Posterior vena cava (tissue), 2 donors: ENCODE results near the gene RSPO3. TPM values are rescaled to one million over a fixed set of nuclear protein-coding genes. Genes with fewer than 3 reads are reported as not detected.
"Not testable (repeated sequence)": the region's sequence is repeated elsewhere in the genome, so short reads cannot be mapped to it uniquely, and the experiment has no call there.

ENCODE experiments used
- DNase-seq: peaks from one replicate; pipeline ENCODE4 v3.0.0-alpha.2; 2020; ENCODE audit warnings: low spot score
- intact Hi-C, 2 donors: fragments of 100-400 bp; cut with DNase I; formaldehyde crosslinking; loops; one replicate each; pipeline versions ENCODE4 v1.14.1 to v1.14.2; 2022 to 2023
- total RNA-seq, 2 donors: library from RNA; stranded (reverse); fragmentation: NEBNext Ultra II Directional; extraction: Animal tissue kit (Norgen Biotek cat#: 25700); gene quantifications; one replicate each; pipeline ENCODE4 v1.2.1, GENCODE V29; 2021
- donor health status: DM: yes; HTN: yes; CAD: no.
- donor health status: DM: yes; HTN: yes; CAD: no.

RSPO3 gene
- total RNA-seq, 2 donors from 2014 or later: 77.1 to 101 TPM

- intact Hi-C loops: no loop called here
- no peak for DNase-seq
Observed at GRCh38 chr6:127190552-127190951, 72.1 kb downstream of the RSPO3 start.

GRCh38 chr6:127191716-127192115, 73.2 kb downstream of the RSPO3 start:
- intact Hi-C loops: no loop called here
- no peak for DNase-seq

- intact Hi-C loops: no loop called here
- no peak for DNase-seq
Observed at GRCh38 chr6:127192911-127193541, 74.6 kb downstream of the RSPO3 start.

GRCh38 chr6:127195833-127196232, 77.4 kb downstream of the RSPO3 start:
- intact Hi-C loops: no loop called here
- no peak for DNase-seq

- no peak for DNase-seq
- intact Hi-C loops: no loop called here
Observed at GRCh38 chr6:127198549-127198948, 80.1 kb downstream of the RSPO3 start.

- DNase-seq: no peak
- intact Hi-C loops: no loop called here
Observed at GRCh38 chr6:127199470-127199869, 81.0 kb downstream of the RSPO3 start.

- DNase-seq: no peak
- intact Hi-C loops: no loop called here
Observed at GRCh38 chr6:127200114-127200513, 81.6 kb downstream of the RSPO3 start.

GRCh38 chr6:127201321-127201720, 82.8 kb downstream of the RSPO3 start:
- DNase-seq: no peak
- intact Hi-C loops: no loop called here

GRCh38 chr6:127202676-127203075, 84.2 kb downstream of the RSPO3 start:
- intact Hi-C loops: no loop called here
- no peak for DNase-seq

GRCh38 chr6:127204281-127204680, 85.8 kb downstream of the RSPO3 start:
- intact Hi-C loops: no loop called here
- no peak for DNase-seq

GRCh38 chr6:127205036-127205435, 86.6 kb downstream of the RSPO3 start:
- intact Hi-C loops: no loop called here
- DNase-seq: no peak

GRCh38 chr6:127206531-127207095, 88.1 kb downstream of the RSPO3 start:
- intact Hi-C loops: no loop called here
- DNase-seq: no peak

GRCh38 chr6:127207591-127208120, 89.2 kb downstream of the RSPO3 start:
- DNase-seq: no peak
- intact Hi-C loops: no loop called here

GRCh38 chr6:127210725-127211124, 92.3 kb downstream of the RSPO3 start:
- no peak for DNase-seq
- intact Hi-C loops: no loop called here

- no peak for DNase-seq
- intact Hi-C loops: no loop called here
Observed at GRCh38 chr6:127212376-127212775, 93.9 kb downstream of the RSPO3 start.

- DNase-seq, intact Hi-C loops: not testable (repeated sequence)
Observed at GRCh38 chr6:127214032-127214431, 95.6 kb downstream of the RSPO3 start.

GRCh38 chr6:127214531-127214930, 96.1 kb downstream of the RSPO3 start:
- DNase-seq, intact Hi-C loops: not testable (repeated sequence)

- DNase-seq: no peak
- intact Hi-C loops: no loop called here
Observed at GRCh38 chr6:127215931-127216330, 97.5 kb downstream of the RSPO3 start.

GRCh38 chr6:127216810-127217789, 98.6 kb downstream of the RSPO3 start:
- intact Hi-C loops: no loop called here
- DNase-seq: no peak

- no peak for DNase-seq
- intact Hi-C loops: no loop called here
Observed at GRCh38 chr6:127219869-127220268, 101.4 kb downstream of the RSPO3 start.
